ENCODE data around the gene LIMCH1. TPM values are rescaled to one million over a fixed set of nuclear protein-coding genes. Genes with fewer than 3 reads are reported as not detected.

Gene LIMCH1
- total RNA-seq, 1 experiment from 2014 or later = 3.3 TPM

- no peak overlapping the region for H3K4ac ChIP-seq (ENCODE audit: low read depth, low read length)
- H4K20me1 ChIP-seq (ENCODE audit: control insufficient read depth, insufficient read depth, insufficient read length) = no peaks in the 10 kb centered on the region
- no peaks in the 10 kb centered on the region for H3K9me3 ChIP-seq (ENCODE audit: control insufficient read depth, low read depth, low read length)
- no peak overlapping the region for H2BK120ac ChIP-seq (ENCODE audit: low read depth, low read length, poor library complexity, severe bottlenecking)
- DNase-seq = no peak
- H2BK5ac ChIP-seq (ENCODE audit: insufficient read length, low read length) = no peak overlapping the region
- TF ChIP-seq CTCF (conservative IDR thresholded peaks at IDR 0.05) = no peak
- no peak overlapping the region for H3T11ph ChIP-seq (ENCODE audit: low read length)
- no peak overlapping the region for H3K18ac ChIP-seq (ENCODE audit: insufficient read length, low read depth, low read length)
- no CpG with 5 or more reads among the region's 2 CpGs for WGBS (ENCODE audit: extremely low coverage, insufficient read length, low lambda C conversion rate)
- H3K14ac ChIP-seq (ENCODE audit: insufficient read depth, low read length) = no peak overlapping the region; the same call in 1 of the 2 replicates
- no peak overlapping the region for H3K23ac ChIP-seq (ENCODE audit: insufficient read length, low read depth, low read length)
- H3K27me3 ChIP-seq (ENCODE audit: insufficient read depth, low read length) = no peaks in the 10 kb centered on the region; the same call in 1 of the 2 replicates
- no peak overlapping the region for H3K27ac ChIP-seq (ENCODE audit: insufficient read length, low read depth, low read length)
- H3K9ac ChIP-seq (ENCODE audit: extremely low read depth, insufficient read length, low read length) = no peak overlapping the region
- H2BK12ac ChIP-seq (ENCODE audit: insufficient read length, low read depth, low read length) = no peak overlapping the region
- no peak overlapping the region for H2BK15ac ChIP-seq (ENCODE audit: low read depth, low read length)
- no peak overlapping the region for H3K56ac ChIP-seq (ENCODE audit: insufficient read length, low read depth, low read length)
- H3K27me3 Mint-ChIP-seq (ENCODE audit: low read depth) = peaks cover 3% of the 10 kb centered on the region
- H3K23me2 ChIP-seq (ENCODE audit: insufficient read length, low read depth, low read length, poor library complexity, severe bottlenecking) = no peaks in the 10 kb centered on the region
- H3K4me1 Mint-ChIP-seq = peaks cover 58 to 60% of the 10 kb centered on the region in 2 experiments
- H2AFZ ChIP-seq (ENCODE audit: low read length) = no peak overlapping the region
- H3K4me2 ChIP-seq (ENCODE audit: insufficient read depth, insufficient read length, low read length) = no peak overlapping the region
- no peak overlapping the region for H3K4me3 Mint-ChIP-seq
- H3K36me3 Mint-ChIP-seq (ENCODE audit: insufficient read depth in 1 of 3, low read depth in 3 of 3) = no peaks in the 10 kb centered on the region
- H4K91ac ChIP-seq (ENCODE audit: insufficient read length, low read depth, low read length) = no peak overlapping the region
- no peaks in the 10 kb centered on the region for H3K79me2 ChIP-seq (ENCODE audit: insufficient read depth, low read length)
- H3K9me3 Mint-ChIP-seq = no peaks in the 10 kb centered on the region
- no peak overlapping the region for H4K5ac ChIP-seq (ENCODE audit: insufficient read length, low read depth, low read length)
- H4K8ac ChIP-seq (replicated peaks; ENCODE audit: insufficient read length, low read depth, low read length) = no peak overlapping the region
- peak overlapping the region in 2 of 3 experiments; percentile 44 to 68; a peak in 1 of 7 replicates for H3K27ac Mint-ChIP-seq
- H2BK20ac ChIP-seq (ENCODE audit: low read depth, low read length, poor library complexity, severe bottlenecking) = no peak overlapping the region
- H3K4me1 ChIP-seq (ENCODE audit: insufficient read depth, low read length) = peaks cover 10% of the 10 kb centered on the region; the same call in 1 of the 2 replicates
- H3K79me1 ChIP-seq (ENCODE audit: insufficient read depth, low read depth, low read length, poor library complexity, severe bottlenecking) = no peaks in the 10 kb centered on the region
- no peak overlapping the region for H2AK5ac ChIP-seq (ENCODE audit: insufficient read length, low read length)
Measured at GRCh38 chr4:41622787-41623186, 84.8 kb downstream of the LIMCH1 start.
